ENCODE data around the gene BCL7A. TPM values are rescaled to one million over a fixed set of nuclear protein-coding genes. Genes with fewer than 3 reads are reported as not detected.
"Not testable (repeated sequence)": the region's sequence is repeated elsewhere in the genome, so short reads cannot be mapped to it uniquely, and the experiment has no call there.

Gene BCL7A
- total RNA-seq, 4 donors from 2014 or later, result 0.75 to 6.8 (median 6.3) TPM

DNA sequence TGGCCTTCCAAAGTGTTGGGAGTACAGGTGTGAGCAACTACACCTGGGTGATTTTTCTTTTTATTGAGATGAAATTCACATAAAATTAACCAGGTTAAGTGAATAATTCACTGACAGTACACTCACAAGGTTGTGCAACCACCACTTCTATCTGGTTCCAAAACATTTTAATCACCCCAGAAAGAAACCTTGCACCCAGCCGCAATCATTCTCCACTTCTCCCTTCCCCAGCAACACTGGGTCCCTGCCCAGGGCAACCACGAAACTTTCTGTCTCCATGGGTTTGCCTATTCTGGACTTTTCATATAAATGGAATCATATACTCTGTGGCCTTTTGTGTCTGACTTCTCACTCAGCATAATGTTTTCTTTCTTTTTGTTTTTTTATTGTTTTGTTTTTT is 30.6 kb downstream of the BCL7A start:
- no peak for TF ChIP-seq POLR2A (IDR thresholded peaks at IDR 0.05)
- no peak for TF ChIP-seq POLR2AphosphoS5 (IDR thresholded peaks at IDR 0.05)
- no peak for TF ChIP-seq CTCF (IDR thresholded peaks at IDR 0.05)
- TF ChIP-seq EP300 (IDR thresholded peaks at IDR 0.05; ENCODE audit: low read depth), result no peak
- 66 to 88% methylated on average over 2 of the region's 2 CpGs for WGBS, 2 donors (ENCODE audit: low coverage in 1 of 2)
- in situ Hi-C loops (cut with MboI; ENCODE audit: low pct_ligation_motif_present in 1 of 4, low pct_unique_long_range_greater_than_20kb in 1 of 4, low sequenced_read_pairs in 3 of 4), result loop anchor here in 3 of 4 donors (5.0 to 10.0 kb wide), 3 partner anchors 73 to 143 kb away; no protein-coding TSS in a partner anchor
- Histone ChIP-seq H3K4me1 (peaks cover 12 to 31% (median 16%) of the 10 kb centered on the region in 4 donors), H3K27me3 (no peaks in the 10 kb centered on the region), H3K9me3 (no peaks in the 10 kb centered on the region), H3K36me3 (no peaks in the 10 kb centered on the region), H3K27ac (peak overlapping the region in 2 of 4 donors; percentile 75), H3K4me3 (no peak overlapping the region)
- intact Hi-C loops (cut with DNase I; ENCODE audit: low total_unique reads), result no loop called here
- no peak for DNase-seq

DNA sequence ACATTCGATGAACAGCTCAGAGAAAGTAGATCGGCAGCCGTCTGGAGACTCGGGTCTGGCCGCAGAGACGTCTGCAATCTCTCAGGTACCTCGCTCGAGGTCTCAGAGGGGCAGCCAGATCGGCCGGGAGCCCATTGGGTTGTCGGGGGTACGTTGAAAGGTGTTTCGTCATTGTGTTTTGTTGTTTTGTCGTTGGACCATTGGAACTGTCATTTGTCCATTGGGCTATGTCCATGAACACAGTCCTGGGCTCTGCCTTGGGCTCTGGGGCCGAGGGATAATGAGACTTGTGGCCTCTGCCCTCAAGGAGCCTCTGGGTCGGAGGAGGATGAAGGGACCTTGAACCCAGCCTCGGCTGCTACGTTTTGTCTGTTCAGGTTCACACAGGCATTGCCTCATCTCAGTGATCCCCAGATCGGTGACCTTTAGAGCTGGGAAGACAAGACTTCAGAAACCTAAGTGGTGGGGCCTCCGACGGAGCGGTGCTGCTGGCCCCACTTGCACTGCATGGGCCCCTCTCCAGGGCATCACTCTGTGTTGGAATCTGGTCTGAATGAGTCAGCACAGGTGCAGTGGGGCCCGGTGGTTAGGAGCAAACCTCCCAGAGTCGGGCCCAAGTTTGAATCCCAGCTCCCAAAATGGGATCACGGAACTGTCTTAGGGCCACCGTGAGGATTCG is 33.3 kb downstream of the BCL7A start:
- H3K9me3 ChIP-seq, result no peaks in the 10 kb centered on the region
- no peaks in the 10 kb centered on the region for H3K27me3 ChIP-seq
- intact Hi-C loops (cut with DNase I; ENCODE audit: low total_unique reads), result loop anchor here (2.0 kb wide), 1 partner anchor 68 kb away; no protein-coding TSS in a partner anchor
- WGBS, 2 donors (ENCODE audit: low coverage in 1 of 2), result 92% methylated on average over 27 of the region's 27 CpGs; no CpG with 5 or more reads in 1 of the 2 donors
- H3K4me1 ChIP-seq, result peaks cover 12 to 48% (median 30%) of the 10 kb centered on the region in 4 donors
- peak overlapping the region in 3 of 4 donors; percentile 7 to 20 (median 8) for H3K27ac ChIP-seq
- in situ Hi-C loops (cut with MboI; ENCODE audit: low pct_ligation_motif_present in 1 of 4, low pct_unique_long_range_greater_than_20kb in 1 of 4, low sequenced_read_pairs in 3 of 4), result loop anchor here (5.0 to 10.0 kb wide), 4 partner anchors 67 to 140 kb away; no protein-coding TSS in a partner anchor
- no peak for DNase-seq
- H3K36me3 ChIP-seq, result no peaks in the 10 kb centered on the region
- H3K4me3 ChIP-seq, result no peak overlapping the region
- TF ChIP-seq CTCF (IDR thresholded peaks at IDR 0.05) (no peak), EP300 (IDR thresholded peaks at IDR 0.05; ENCODE audit: low read depth) (no peak)

DNA sequence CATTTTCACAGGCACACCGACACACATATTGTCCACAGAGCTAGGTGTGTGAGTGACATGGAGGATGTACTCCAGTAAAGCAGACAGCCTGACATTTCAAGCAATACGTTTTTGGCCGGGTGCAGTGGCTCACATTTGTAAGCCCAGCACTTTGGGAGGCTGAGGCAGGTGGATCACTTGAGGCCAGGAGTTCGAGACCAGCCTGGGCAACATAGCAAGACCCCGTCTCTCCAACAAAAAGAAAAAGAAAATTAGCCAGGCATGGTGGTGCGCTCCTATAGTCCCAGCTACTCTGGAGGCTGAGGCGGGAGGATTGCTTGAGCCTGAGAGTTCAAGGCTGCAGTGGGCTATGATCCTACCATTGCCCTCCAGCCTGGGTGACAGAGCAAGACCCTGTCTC is 34.7 kb downstream of the BCL7A start:
- H3K27me3 ChIP-seq; H3K36me3 ChIP-seq; DNase-seq; intact Hi-C loops (cut with DNase I; ENCODE audit: low total_unique reads); H3K9me3 ChIP-seq; H3K4me3 ChIP-seq: not testable (repeated sequence)
- Histone ChIP-seq H3K4me1 (peaks cover 7 to 43% (median 28%) of the 10 kb centered on the region in 4 donors), H3K27ac (peak overlapping the region; percentile 7 to 87 (median 27))
- 94 to 100% methylated on average over 1 to 7 of the region's 7 CpGs for WGBS, 2 donors (ENCODE audit: low coverage in 1 of 2)
- in situ Hi-C loops (cut with MboI; ENCODE audit: low pct_ligation_motif_present in 1 of 4, low pct_unique_long_range_greater_than_20kb in 1 of 4, low sequenced_read_pairs in 3 of 4), result loop anchor here in 3 of 4 donors (5.0 to 10.0 kb wide), 3 partner anchors 66 to 138 kb away; no protein-coding TSS in a partner anchor

DNA sequence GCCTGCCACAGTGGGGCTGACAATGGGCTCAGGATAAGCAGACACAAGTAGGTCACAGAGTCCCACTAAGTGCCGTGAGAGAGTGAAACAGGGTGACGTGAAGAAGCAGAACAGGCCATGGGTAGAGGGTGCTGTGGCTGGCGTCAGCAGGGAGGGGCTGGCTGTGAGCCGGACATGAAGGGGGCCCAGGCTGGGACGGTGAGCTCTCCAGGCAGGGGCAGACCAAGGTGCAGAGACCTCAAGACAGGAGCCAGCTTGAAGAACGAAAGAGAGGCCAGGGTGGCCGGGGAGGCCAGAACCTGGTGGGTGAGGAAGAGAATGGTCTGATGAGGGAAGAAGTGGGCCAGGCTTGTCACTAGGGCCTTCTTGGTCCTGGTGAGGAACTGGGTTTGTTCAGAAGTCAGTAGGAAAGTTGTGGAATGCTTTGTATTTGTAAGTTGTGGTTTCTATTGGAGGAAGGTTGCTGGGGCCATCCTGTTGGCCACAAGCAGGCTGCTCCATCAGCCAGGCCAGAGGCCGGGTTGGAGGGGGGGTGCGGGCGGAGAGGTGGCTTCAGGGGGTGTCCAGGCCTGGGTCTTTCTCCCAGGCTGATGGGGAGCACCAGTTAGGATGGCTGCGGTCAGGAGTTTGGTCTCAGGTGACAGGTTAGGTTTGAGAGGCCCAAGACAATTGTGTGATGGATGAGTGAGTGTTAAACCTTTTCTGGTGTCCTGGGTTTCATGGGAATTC is 35.5 kb downstream of the BCL7A start:
- 80 to 95% methylated on average over 3 to 11 of the region's 11 CpGs for WGBS, 2 donors (ENCODE audit: low coverage in 1 of 2)
- no peaks in the 10 kb centered on the region for H3K9me3 ChIP-seq
- peaks cover 10 to 46% (median 30%) of the 10 kb centered on the region in 4 donors for H3K4me1 ChIP-seq
- intact Hi-C loops (cut with DNase I; ENCODE audit: low total_unique reads) (no loop called here), in situ Hi-C loops (cut with MboI; ENCODE audit: low pct_ligation_motif_present in 1 of 4, low pct_unique_long_range_greater_than_20kb in 1 of 4, low sequenced_read_pairs in 3 of 4) (loop anchor here in 3 of 4 donors (5.0 to 10.0 kb wide), 3 partner anchors 65 to 138 kb away; no protein-coding TSS in a partner anchor)
- peak overlapping the region in 2 of 4 donors; percentile 22 to 87 for H3K27ac ChIP-seq
- no peak overlapping the region for H3K4me3 ChIP-seq
- H3K36me3 ChIP-seq, result no peaks in the 10 kb centered on the region
- TF ChIP-seq POLR2AphosphoS5 (IDR thresholded peaks at IDR 0.05) (no peak), POLR2A (IDR thresholded peaks at IDR 0.05) (no peak), CTCF (IDR thresholded peaks at IDR 0.05) (no peak), EP300 (IDR thresholded peaks at IDR 0.05; ENCODE audit: low read depth) (no peak)
- H3K27me3 ChIP-seq, result no peaks in the 10 kb centered on the region
- DNase-seq, result no peak

All from transverse colon (tissue), 4 donors.